Ovary (tissue), 9 donors: ENCODE data around the gene RNF145. TPM values are rescaled to one million over a fixed set of nuclear protein-coding genes. Genes with fewer than 3 reads are reported as not detected.

ENCODE experiments used
- DNase-seq, 5 donors: peaks; one replicate each; pipeline ENCODE4 v3.0.0-alpha.2; 2019 to 2020
- H3K27ac ChIP-seq, 2 donors: fragments of 200-600 bp; one replicate each; pipeline versions ENCODE4 v1.5.1 to v1.8.0; 2019 to 2022
- H3K27me3 ChIP-seq: fragments of 200-600 bp; one replicate; pipeline ENCODE4 v1.8.0; 2022
- H3K36me3 ChIP-seq: fragments of 200-600 bp; sonication (generic); one replicate; pipeline ENCODE4 v1.5.1; 2019
- H3K4me1 ChIP-seq: one replicate; pipeline ENCODE4 v1.8.1; 2013; ENCODE audit warnings: mild to moderate bottlenecking, moderate library complexity; ENCODE audit not compliant: insufficient read depth
- H3K4me3 ChIP-seq: fragments of 200-600 bp; sonication (generic); one replicate; pipeline ENCODE4 v1.5.1; 2017
- H3K9me3 ChIP-seq, 2 donors: fragments of 200-600 bp in 1 of 2; sonication (generic) in 1 of 2; one replicate each; pipeline versions ENCODE4 v1.5.1 to v1.8.1; 2013 to 2019; ENCODE audit warnings: mild to moderate bottlenecking in 1 of 2, moderate library complexity in 1 of 2
- CTCF ChIP-seq, 3 donors: fragments of 450-650 bp in 2 of 3; fragments of 200-600 bp in 1 of 3; IDR thresholded peaks; one replicate each; pipeline versions ENCODE4 v1.5.1 to v1.8.0; 2016 to 2022; ENCODE audit warnings: antibody characterized with exemption in 3 of 3, mild to moderate bottlenecking in 1 of 3
- EP300 ChIP-seq: sonication (generic); formaldehyde crosslinking; IDR thresholded peaks from one replicate; pipeline ENCODE4 v1.6.1; 2017; ENCODE audit warnings: antibody characterized with exemption
- POLR2A ChIP-seq: fragments of 450-650 bp; IDR thresholded peaks from one replicate; pipeline ENCODE4 v1.6.1; 2017; ENCODE audit warnings: antibody characterized with exemption, mild to moderate bottlenecking, moderate library complexity
- WGBS, 3 donors: extraction: QIAGEN DNeasy Blood & Tissue Kit in 1 of 3; methylation state at CpG; one replicate each; pipeline versions ENCODE4 v1.1.5 to v1.1.7; 2013 to 2017; 5-methylcytosine and 5-hydroxymethylcytosine counted together
- intact Hi-C, 4 donors: fragments of 100-400 bp; cut with DNase I; formaldehyde crosslinking; loops; one replicate each; pipeline versions ENCODE4 v1.11.0 to v1.15.1; 2022 to 2023
- polyA plus RNA-seq, 2 donors: library from polyadenylated mRNA; stranded (reverse); fragments of 200-250 nt in 1 of 2; fragments of 350-450 nt in 1 of 2; fragmentation: Illumina TruSeq in 1 of 2; extraction: RNeasy Lipid Tissue Mini Kit (QIAGEN cat#74804) in 1 of 2; gene quantifications; one replicate each; pipeline ENCODE4 v1.2.3, GENCODE V29; 2013 to 2014
- total RNA-seq, 7 donors: library from RNA; depleted of rRNA in 2 of 7; stranded (reverse); fragments of >200 nt in 2 of 7; fragmentation: NEBNext Ultra II Directional in 3 of 7; extraction: Animal tissue kit (Norgen Biotek cat#: 25700) in 3 of 7; gene quantifications; one replicate each; pipeline versions ENCODE4 v1.1.0 to v1.2.4, GENCODE V29; 2016 to 2023
- donor health status: DM: no; HTN: no; CAD: no; lungs with moderate emphysema.
- donor health status: DM: no; HTN: no; CAD: no.
- donor health status: Bipolar disorder and iron deficiency.
- donor health status: DM: yes; HTN: yes; CAD: no.
- donor health status: DM: no; HTN: no; CAD: no.
- donor health status: DM: yes; HTN: yes; CAD: no.

RNF145 gene
- total and polyA plus RNA-seq, 9 donors: 39.0 to 66.4 (median 53.4) TPM

- intact Hi-C loops: loop anchor here in 1 of 4 donors (10.0 kb wide), 1 partner anchor 97 kb away; no protein-coding TSS in a partner anchor
- 0 to 86% (median 38%) methylated on average over 1 of the region's 1 CpG for WGBS, 3 donors
- Histone ChIP-seq H3K27me3 (no peaks in the 10 kb centered on the region), H3K36me3 (no peaks in the 10 kb centered on the region), H3K4me1 (no peaks in the 10 kb centered on the region), H3K4me3 (no peak overlapping the region), H3K27ac (no peak overlapping the region), H3K9me3 (no peaks in the 10 kb centered on the region)
- no peak for TF ChIP-seq EP300
- TF ChIP-seq POLR2A: no peak
- DNase-seq: no peak
Observed at GRCh38 chr5:159252195-159252594, 42.8 kb upstream of the RNF145 start.

- no peak for DNase-seq
- intact Hi-C loops: no loop called here
- WGBS, 3 donors: 69 to 77% (median 70%) methylated on average over 2 of the region's 2 CpGs
- Histone ChIP-seq H3K27ac (no peak overlapping the region), H3K27me3 (no peaks in the 10 kb centered on the region), H3K4me3 (no peak overlapping the region), H3K4me1 (no peaks in the 10 kb centered on the region), H3K36me3 (no peaks in the 10 kb centered on the region), H3K9me3 (no peaks in the 10 kb centered on the region)
- no peak for TF ChIP-seq CTCF (IDR thresholded peaks at IDR 0.05)
- TF ChIP-seq POLR2A: no peak
- TF ChIP-seq EP300: no peak
Observed at GRCh38 chr5:159249158-159249557, 39.8 kb upstream of the RNF145 start.

- intact Hi-C loops: no loop called here
- Histone ChIP-seq H3K27me3 (no peaks in the 10 kb centered on the region), H3K36me3 (no peaks in the 10 kb centered on the region), H3K27ac (no peak overlapping the region), H3K9me3 (no peaks in the 10 kb centered on the region), H3K4me1 (no peaks in the 10 kb centered on the region), H3K4me3 (no peak overlapping the region)
- no peak for DNase-seq
- TF ChIP-seq POLR2A (no peak), CTCF (IDR thresholded peaks at IDR 0.05) (no peak), EP300 (no peak)
Observed at GRCh38 chr5:159244890-159245289, 35.5 kb upstream of the RNF145 start.

- Histone ChIP-seq H3K4me3 (no peak overlapping the region), H3K9me3 (no peaks in the 10 kb centered on the region), H3K27me3 (no peaks in the 10 kb centered on the region), H3K27ac (no peak overlapping the region), H3K4me1 (no peaks in the 10 kb centered on the region), H3K36me3 (no peaks in the 10 kb centered on the region)
- intact Hi-C loops: no loop called here
- DNase-seq: no peak
- WGBS, 3 donors: 34 to 60% (median 52%) methylated on average over 3 of the region's 3 CpGs
- TF ChIP-seq CTCF (IDR thresholded peaks at IDR 0.05) (no peak), EP300 (no peak), POLR2A (no peak)
Observed at GRCh38 chr5:159244163-159244562, 34.8 kb upstream of the RNF145 start.

- H3K9me3 ChIP-seq: no peaks in the 10 kb centered on the region
- H3K4me1 ChIP-seq: no peaks in the 10 kb centered on the region
- no peak for TF ChIP-seq EP300
- TF ChIP-seq CTCF (IDR thresholded peaks at IDR 0.05): no peak
- TF ChIP-seq POLR2A: no peak
- no peak overlapping the region for H3K4me3 ChIP-seq
- no peak overlapping the region for H3K27ac ChIP-seq
- H3K36me3 ChIP-seq: no peaks in the 10 kb centered on the region
- DNase-seq: no peak
- intact Hi-C loops: no loop called here
- no peaks in the 10 kb centered on the region for H3K27me3 ChIP-seq
Observed at GRCh38 chr5:159243385-159243784, 34.0 kb upstream of the RNF145 start.
